ENCODE results near the gene CFAP91.

- TF ChIP-seq CTCF (IDR thresholded peaks at IDR 0.05) = no peak
- peak; percentile 3 for TF ChIP-seq POLR2A (IDR thresholded peaks at IDR 0.05)
Measured at GRCh38 chr3:119702530-119703527, at the start of gene CFAP91.
